ENCODE results near the gene PRLH. TPM values are rescaled to one million over a fixed set of nuclear protein-coding genes. Genes with fewer than 3 reads are reported as not detected.

The PRLH gene
- total and polyA plus RNA-seq, 2 donors (not counting 3 experiments of a cell fraction or from before 2014, with no cell fraction given), result not detected

DNA sequence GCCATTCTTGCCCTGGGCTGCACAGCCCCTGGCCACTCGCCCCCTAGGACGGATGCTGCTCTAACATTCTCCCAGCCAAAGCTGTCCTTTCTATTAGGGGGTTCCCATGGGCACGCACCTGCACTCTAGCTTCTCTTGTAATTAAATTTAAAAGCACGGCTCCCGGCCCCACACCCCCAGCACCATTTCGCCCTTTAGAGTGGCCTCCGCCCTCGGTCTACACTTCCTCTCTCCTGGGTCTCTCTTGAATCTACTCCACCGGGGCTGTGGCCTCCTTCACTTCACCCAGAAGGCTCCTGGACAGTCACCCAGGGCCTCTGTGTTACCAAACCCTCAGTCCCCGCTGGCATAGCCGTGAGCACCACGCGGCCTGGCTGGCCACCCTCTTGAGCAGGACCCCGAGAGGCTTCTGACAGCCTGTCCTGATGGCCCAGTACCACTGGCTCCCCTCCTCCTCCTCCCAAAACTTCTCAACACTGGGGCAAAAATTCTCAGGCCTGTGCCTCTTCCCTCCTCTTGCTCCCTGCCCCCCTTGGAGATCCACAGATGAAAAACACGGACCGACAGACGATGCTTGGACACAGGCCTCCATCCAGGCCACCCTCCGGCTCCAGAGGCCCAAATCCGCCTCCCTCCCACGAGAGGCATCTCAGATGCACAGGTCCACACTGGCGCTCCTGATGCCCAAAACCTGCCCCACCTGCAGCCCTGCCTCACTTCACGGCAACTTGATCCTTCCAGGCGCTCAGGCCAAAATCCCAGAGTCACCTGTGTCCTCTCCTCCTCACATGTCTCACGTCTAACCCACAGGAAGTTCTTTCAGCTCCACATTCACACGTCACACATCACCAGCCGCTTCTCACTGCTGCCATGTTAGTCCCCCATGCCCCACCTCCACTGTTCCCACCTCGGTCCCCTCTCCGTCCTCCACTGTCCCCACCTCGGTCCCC, 31.1 kb downstream of the PRLH start:
- BruUV-seq (replicated peaks), result no TSS peak
- no peaks in the 10 kb centered on the region for H3K36me3 ChIP-seq (ENCODE audit: control insufficient read depth in 2 of 2, extremely low read depth in 1 of 2, insufficient read depth in 2 of 2, low read length in 2 of 2)
- TF ChIP-seq MYC (IDR thresholded peaks at IDR 0.05; ENCODE audit: low read depth, low read length), result no peak
- TF ChIP-seq, protein P1, sequence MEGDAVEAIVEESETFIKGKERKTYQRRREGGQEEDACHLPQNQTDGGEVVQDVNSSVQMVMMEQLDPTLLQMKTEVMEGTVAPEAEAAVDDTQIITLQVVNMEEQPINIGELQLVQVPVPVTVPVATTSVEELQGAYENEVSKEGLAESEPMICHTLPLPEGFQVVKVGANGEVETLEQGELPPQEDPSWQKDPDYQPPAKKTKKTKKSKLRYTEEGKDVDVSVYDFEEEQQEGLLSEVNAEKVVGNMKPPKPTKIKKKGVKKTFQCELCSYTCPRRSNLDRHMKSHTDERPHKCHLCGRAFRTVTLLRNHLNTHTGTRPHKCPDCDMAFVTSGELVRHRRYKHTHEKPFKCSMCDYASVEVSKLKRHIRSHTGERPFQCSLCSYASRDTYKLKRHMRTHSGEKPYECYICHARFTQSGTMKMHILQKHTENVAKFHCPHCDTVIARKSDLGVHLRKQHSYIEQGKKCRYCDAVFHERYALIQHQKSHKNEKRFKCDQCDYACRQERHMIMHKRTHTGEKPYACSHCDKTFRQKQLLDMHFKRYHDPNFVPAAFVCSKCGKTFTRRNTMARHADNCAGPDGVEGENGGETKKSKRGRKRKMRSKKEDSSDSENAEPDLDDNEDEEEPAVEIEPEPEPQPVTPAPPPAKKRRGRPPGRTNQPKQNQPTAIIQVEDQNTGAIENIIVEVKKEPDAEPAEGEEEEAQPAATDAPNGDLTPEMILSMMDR (IDR thresholded peaks at IDR 0.05; ENCODE audit: extremely low read depth in 1 of 2, insufficient read depth in 1 of 2, low read depth in 1 of 2, low read length in 2 of 2), result no peak
- TF ChIP-seq EZH2 (IDR thresholded peaks at IDR 0.05; ENCODE audit: borderline replicate concordance, low read depth, low read length, severe bottlenecking), result no peak
- TF ChIP-seq, protein P2, sequence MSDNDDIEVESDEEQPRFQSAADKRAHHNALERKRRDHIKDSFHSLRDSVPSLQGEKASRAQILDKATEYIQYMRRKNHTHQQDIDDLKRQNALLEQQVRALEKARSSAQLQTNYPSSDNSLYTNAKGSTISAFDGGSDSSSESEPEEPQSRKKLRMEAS (IDR thresholded peaks at IDR 0.05; ENCODE audit: insufficient read depth, insufficient read length), result no peak
- TF ChIP-seq JUN (IDR thresholded peaks at IDR 0.05; ENCODE audit: borderline replicate concordance, insufficient read depth, insufficient read length, low read depth), result no peak
- no peak for TF ChIP-seq FOS (IDR thresholded peaks at IDR 0.05; ENCODE audit: borderline replicate concordance, insufficient read depth, low read length)
- TF ChIP-seq GATA2 (IDR thresholded peaks at IDR 0.05; ENCODE audit: insufficient read depth, insufficient read length, low read depth, low read length), result no peak
- TF ChIP-seq POLR2A (IDR thresholded peaks at IDR 0.05; ENCODE audit: low read depth, low read length), result no peak

More for the DNA sequence above, 31.1 kb downstream of the PRLH start:
- no peak for DNase-seq (ENCODE audit: low read depth, low spot score)
- H3K4me2 ChIP-seq (ENCODE audit: insufficient read depth, low read length), result no peak overlapping the region
- peaks cover 9% of the 10 kb centered on the region for H3K4me1 ChIP-seq (ENCODE audit: control insufficient read depth, extremely low read depth, insufficient read depth, low read length)
- ChIA-PET CTCF (interaction anchor here (1.1 kb wide), 2 partner anchors 19 to 25 kb away, joined by 4 read pairs; no protein-coding TSS in a partner anchor), POLR2A (no interaction called here)
- H3K79me2 ChIP-seq (ENCODE audit: control insufficient read depth, insufficient read depth, low read length), result no peaks in the 10 kb centered on the region
- no peak for FAIRE-seq
- dilution Hi-C loops (cut with MboI; ENCODE audit: extremely low pct_ligation_motif_present, low sequenced_read_pairs), result no loop called here
- no peak overlapping the region for H3K27ac ChIP-seq (ENCODE audit: insufficient read depth, low read depth, low read length)
- H3K9me1 ChIP-seq (replicated peaks; ENCODE audit: control insufficient read depth, extremely low read depth, insufficient read depth, low read length), result no peaks in the 10 kb centered on the region
- H2AFZ ChIP-seq (ENCODE audit: low read depth, low read length), result no peak overlapping the region
- no peaks in the 10 kb centered on the region for H3K27me3 ChIP-seq (ENCODE audit: control insufficient read depth in 2 of 2, insufficient read depth in 2 of 2, low read length in 2 of 2)
- H3K4me3 ChIP-seq (replicated peaks in 1 of 3; ENCODE audit: insufficient read depth in 1 of 3, low read depth in 1 of 3, low read length in 3 of 3), result no peak overlapping the region
- no peak overlapping the region for H3K9ac ChIP-seq (replicated peaks; ENCODE audit: extremely low read depth, insufficient read depth, low read length)
- intact Hi-C loops (cut with micrococcal nuclease), result no loop called here
- no peaks in the 10 kb centered on the region for H3K9me3 ChIP-seq (replicated peaks; ENCODE audit: control insufficient read depth, insufficient read depth, low read length)
- H4K20me1 ChIP-seq (replicated peaks; ENCODE audit: control insufficient read depth, extremely low read depth, insufficient read depth, low read length), result no peaks in the 10 kb centered on the region

All from endothelial cell of umbilical vein (primary cell).